ENCODE measurements around the gene MMP1.

DNA sequence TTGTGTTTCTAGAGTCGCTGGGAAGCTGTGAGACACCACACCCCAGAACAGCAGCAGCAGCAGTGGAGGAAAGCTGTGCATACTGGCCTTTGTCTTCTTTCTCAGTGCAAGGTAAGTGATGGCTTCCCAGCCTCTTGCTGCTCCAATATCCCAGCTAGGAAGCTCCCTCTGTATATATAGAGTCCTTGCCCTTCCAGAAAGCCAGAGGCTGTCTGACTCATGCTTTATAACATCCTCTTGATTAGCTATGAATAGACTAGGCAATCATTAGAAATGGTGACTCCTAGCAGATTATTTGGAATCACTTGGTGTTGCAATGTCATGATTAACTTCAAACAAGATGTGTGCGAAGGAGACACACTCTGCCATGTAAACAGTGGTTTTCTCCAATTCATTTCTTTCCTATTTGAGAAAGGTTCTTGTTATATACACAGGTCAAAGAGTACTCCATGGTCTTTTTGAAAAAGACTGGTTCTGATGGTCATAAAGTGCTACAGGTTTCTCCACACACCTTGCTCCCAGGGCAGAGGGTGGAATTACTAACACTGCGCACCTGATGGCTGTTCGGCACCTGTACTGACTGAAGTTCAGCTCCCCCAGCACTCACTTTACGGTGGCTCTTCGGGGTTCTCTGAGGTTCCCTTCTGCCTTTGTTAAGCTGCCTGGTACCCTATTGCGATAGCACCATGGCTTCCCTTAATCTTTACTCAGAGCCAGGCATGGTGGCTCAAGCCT lies at the start of gene MMP1:
- TF ChIP-seq, protein P1, sequence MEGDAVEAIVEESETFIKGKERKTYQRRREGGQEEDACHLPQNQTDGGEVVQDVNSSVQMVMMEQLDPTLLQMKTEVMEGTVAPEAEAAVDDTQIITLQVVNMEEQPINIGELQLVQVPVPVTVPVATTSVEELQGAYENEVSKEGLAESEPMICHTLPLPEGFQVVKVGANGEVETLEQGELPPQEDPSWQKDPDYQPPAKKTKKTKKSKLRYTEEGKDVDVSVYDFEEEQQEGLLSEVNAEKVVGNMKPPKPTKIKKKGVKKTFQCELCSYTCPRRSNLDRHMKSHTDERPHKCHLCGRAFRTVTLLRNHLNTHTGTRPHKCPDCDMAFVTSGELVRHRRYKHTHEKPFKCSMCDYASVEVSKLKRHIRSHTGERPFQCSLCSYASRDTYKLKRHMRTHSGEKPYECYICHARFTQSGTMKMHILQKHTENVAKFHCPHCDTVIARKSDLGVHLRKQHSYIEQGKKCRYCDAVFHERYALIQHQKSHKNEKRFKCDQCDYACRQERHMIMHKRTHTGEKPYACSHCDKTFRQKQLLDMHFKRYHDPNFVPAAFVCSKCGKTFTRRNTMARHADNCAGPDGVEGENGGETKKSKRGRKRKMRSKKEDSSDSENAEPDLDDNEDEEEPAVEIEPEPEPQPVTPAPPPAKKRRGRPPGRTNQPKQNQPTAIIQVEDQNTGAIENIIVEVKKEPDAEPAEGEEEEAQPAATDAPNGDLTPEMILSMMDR (conservative IDR thresholded peaks at IDR 0.05; ENCODE audit: low read length) = no peak
- no peak for TF ChIP-seq EZH2phosphoT487 (IDR thresholded peaks at IDR 0.05; ENCODE audit: borderline replicate concordance)

All from Loucy (cell line).